DMS 273 (cell line): ENCODE measurements around the gene CD81.

Source experiments
- DNase-seq: peaks from one replicate; lab custom pipeline; 2025; ENCODE audit not compliant: unreplicated experiment; lab: John Stamatoyannopoulos, UW

CD81 gene

GRCh38 chr11:2419638-2420501 is 42.8 kb downstream of the CD81 start:
- DNase-seq: peak; percentile 78

GRCh38 chr11:2420502-2421225 is 43.6 kb downstream of the CD81 start:
- DNase-seq: peak; percentile 82

GRCh38 chr11:2421226-2421994 is 44.3 kb downstream of the CD81 start:
- DNase-seq: no peak

GRCh38 chr11:2421996-2422395 is 44.9 kb downstream of the CD81 start:
- no peak for DNase-seq

GRCh38 chr11:2422461-2423156 is 45.5 kb downstream of the CD81 start:
- no peak for DNase-seq

- no peak for DNase-seq
These were observed 46.3 kb downstream of the CD81 start for GRCh38 chr11:2423157-2424025.

- DNase-seq: no peak
These were observed 47.8 kb downstream of the CD81 start for GRCh38 chr11:2424811-2425495.

- no peak for DNase-seq
These were observed 48.4 kb downstream of the CD81 start for GRCh38 chr11:2425506-2425905.

- DNase-seq: no peak
These were observed 49.1 kb downstream of the CD81 start for GRCh38 chr11:2426221-2426620.

- DNase-seq: no peak
These were observed 49.9 kb downstream of the CD81 start for GRCh38 chr11:2426826-2427521.

GRCh38 chr11:2427721-2428321 is 50.7 kb downstream of the CD81 start:
- DNase-seq: no peak

- peak; percentile 76 for DNase-seq
These were observed 51.2 kb downstream of the CD81 start for GRCh38 chr11:2428322-2428795.

GRCh38 chr11:2431395-2431794 is 54.3 kb downstream of the CD81 start:
- DNase-seq: no peak

GRCh38 chr11:2432171-2432621 is 55.1 kb downstream of the CD81 start:
- no peak for DNase-seq

GRCh38 chr11:2432628-2433071 is 55.5 kb downstream of the CD81 start:
- DNase-seq: no peak

- DNase-seq: no peak
These were observed 56.2 kb downstream of the CD81 start for GRCh38 chr11:2433106-2433925.

- DNase-seq: no peak
These were observed 56.9 kb downstream of the CD81 start for GRCh38 chr11:2434008-2434407.
